KMS-11 (cell line): ENCODE results near the gene CAP1.
A peak's percentile ranks its signal among the peaks of the same experiment; 100 is the strongest.

Experiments used
- H2AFZ ChIP-seq: fragments of 200-600 bp; sonication (generic); 2 replicates; pipeline ENCODE4 v1.6.1; 2016; ENCODE audit warnings: antibody characterized with exemption, mixed run types, low read depth
- H3K27ac ChIP-seq: fragments of 200-600 bp; sonication (generic); 2 replicates; pipeline ENCODE4 v1.6.1; 2016; ENCODE audit warnings: mild to moderate bottlenecking, mixed run types
- H3K27me3 ChIP-seq: fragments of 200-600 bp; sonication (generic); 2 replicates; pipeline ENCODE4 v1.6.1; 2017; ENCODE audit warnings: mild to moderate bottlenecking, low read depth, mixed run types, moderate library complexity; ENCODE audit not compliant: insufficient read depth
- H3K36me3 ChIP-seq: fragments of 200-600 bp; sonication (generic); 2 replicates; pipeline ENCODE4 v1.6.1; 2017; ENCODE audit warnings: mild to moderate bottlenecking, mixed run types; ENCODE audit not compliant: insufficient read depth
- H3K4me1 ChIP-seq: fragments of 200-600 bp; sonication (generic); 2 replicates; pipeline ENCODE4 v1.6.1; 2016; ENCODE audit warnings: mild to moderate bottlenecking, low read depth, mixed run types; ENCODE audit not compliant: poor library complexity, severe bottlenecking
- H3K4me2 ChIP-seq: fragments of 200-600 bp; sonication (generic); 2 replicates; pipeline ENCODE4 v1.7.0; 2016; ENCODE audit warnings: mild to moderate bottlenecking, mixed run types
- H3K4me3 ChIP-seq: fragments of 200-600 bp; sonication (generic); IDR thresholded peaks from 2 replicates; pipeline ENCODE4 v1.6.1; 2017; ENCODE audit warnings: low read depth, low read length, mixed read lengths; ENCODE audit not compliant: insufficient read depth
- H3K79me2 ChIP-seq: fragments of 200-600 bp; sonication (generic); 2 replicates; pipeline ENCODE4 v1.6.1; 2016; ENCODE audit warnings: low read depth, mixed run types; ENCODE audit not compliant: insufficient read depth
- H3K9ac ChIP-seq: fragments of 200-600 bp; sonication (generic); 2 replicates; pipeline ENCODE4 v1.6.1; 2016; ENCODE audit warnings: mild to moderate bottlenecking, mixed run types
- H4K20me1 ChIP-seq: fragments of 200-600 bp; sonication (generic); 2 replicates; pipeline ENCODE4 v1.6.1; 2016; ENCODE audit warnings: mild to moderate bottlenecking, mixed run types; ENCODE audit not compliant: insufficient read depth
- TF ChIP-seq, protein P1 (sequence below): fragments of 200-600 bp; sonication (generic); conservative IDR thresholded peaks from 2 replicates; pipeline ENCODE4 v1.6.1; 2017; ENCODE audit warnings: low read depth, mild to moderate bottlenecking, antibody characterized with exemption, low read length, moderate library complexity, mixed read lengths

Gene CAP1

DNA sequence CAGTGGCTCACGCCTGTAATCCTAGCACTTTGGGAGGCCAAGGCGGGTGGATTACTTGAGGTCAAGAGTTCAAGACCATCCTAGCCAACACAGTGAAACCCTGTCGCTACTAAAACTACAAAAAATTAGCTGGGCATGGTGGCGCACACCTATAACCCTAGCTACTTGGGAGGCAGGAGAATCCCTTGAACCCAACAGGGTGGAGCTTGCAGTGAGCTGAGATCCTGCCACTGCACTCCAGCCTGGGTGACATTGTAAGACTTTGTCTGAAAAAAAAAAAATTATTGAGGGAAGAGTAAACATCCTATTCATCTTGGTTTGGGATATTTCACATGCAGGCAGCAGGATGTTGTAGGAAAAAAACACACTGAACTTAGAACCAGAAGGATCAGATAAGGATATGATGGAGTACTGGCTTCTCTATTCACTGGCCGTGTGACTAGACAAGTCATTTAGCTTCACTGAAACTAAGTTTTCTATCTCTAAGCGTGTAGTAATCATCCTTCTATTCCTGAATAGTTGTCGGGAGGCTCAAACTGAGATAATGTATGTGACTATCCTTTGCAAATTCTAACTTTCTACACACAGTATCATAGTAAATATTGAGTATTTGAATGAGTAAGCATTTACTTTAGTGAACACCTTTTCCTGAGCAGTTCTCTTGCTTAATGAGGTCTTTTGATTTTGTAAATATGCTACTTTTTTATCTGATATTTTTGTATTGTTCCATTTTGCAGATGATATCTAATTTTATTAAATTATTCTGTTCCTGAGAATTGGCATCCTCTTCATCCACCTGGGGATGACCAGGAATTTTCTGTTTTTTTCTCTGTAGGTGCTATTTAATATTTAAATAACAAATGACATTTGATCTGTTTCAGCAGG lies 18.2 kb downstream of the CAP1 start:
- Histone ChIP-seq H3K9ac (no peak overlapping the region), H3K36me3 (no peaks in the 10 kb centered on the region), H3K4me3 (no peak overlapping the region), H3K4me2 (peak overlapping the region; percentile 7; the same call in 1 of the 2 replicates), H3K4me1 (peaks cover 15% of the 10 kb centered on the region), H4K20me1 (no peaks in the 10 kb centered on the region), H3K27ac (no peak overlapping the region), H3K27me3 (no peaks in the 10 kb centered on the region), H3K79me2 (peaks cover 15% of the 10 kb centered on the region; the same call in 1 of the 2 replicates), H2AFZ (no peak overlapping the region)
- TF ChIP-seq, protein P1, sequence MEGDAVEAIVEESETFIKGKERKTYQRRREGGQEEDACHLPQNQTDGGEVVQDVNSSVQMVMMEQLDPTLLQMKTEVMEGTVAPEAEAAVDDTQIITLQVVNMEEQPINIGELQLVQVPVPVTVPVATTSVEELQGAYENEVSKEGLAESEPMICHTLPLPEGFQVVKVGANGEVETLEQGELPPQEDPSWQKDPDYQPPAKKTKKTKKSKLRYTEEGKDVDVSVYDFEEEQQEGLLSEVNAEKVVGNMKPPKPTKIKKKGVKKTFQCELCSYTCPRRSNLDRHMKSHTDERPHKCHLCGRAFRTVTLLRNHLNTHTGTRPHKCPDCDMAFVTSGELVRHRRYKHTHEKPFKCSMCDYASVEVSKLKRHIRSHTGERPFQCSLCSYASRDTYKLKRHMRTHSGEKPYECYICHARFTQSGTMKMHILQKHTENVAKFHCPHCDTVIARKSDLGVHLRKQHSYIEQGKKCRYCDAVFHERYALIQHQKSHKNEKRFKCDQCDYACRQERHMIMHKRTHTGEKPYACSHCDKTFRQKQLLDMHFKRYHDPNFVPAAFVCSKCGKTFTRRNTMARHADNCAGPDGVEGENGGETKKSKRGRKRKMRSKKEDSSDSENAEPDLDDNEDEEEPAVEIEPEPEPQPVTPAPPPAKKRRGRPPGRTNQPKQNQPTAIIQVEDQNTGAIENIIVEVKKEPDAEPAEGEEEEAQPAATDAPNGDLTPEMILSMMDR = no peak

DNA sequence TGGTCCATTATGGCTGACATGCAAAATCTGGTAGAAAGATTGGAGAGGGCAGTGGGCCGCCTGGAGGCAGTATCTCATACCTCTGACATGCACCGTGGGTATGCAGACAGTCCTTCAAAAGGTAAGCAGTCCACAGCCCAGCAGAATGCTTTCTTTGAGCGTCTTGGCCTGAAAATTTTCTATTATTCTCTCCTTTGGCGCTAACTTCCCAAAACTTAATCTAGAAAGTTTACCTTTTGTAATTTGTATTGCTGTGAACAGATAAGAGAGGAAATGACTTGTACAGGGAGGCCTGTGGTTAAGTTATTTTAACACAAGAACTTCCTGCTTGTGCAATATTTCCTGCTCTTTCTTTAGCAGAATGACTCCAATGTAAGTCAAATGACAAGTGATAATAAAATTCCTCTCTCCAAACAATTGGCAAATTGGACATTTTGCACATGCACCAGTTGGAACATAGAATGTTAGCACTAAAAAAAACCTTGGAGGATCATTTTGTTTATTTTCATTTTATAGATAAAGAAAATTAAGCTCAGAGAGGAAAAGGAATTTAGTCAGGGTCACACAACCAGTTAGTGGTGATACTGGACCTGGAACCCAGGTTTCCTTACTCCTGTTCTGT lies 18.9 kb downstream of the CAP1 start:
- Histone ChIP-seq H3K27ac (no peak overlapping the region), H3K79me2 (peaks cover 12% of the 10 kb centered on the region; the same call in 1 of the 2 replicates), H3K9ac (no peak overlapping the region)

DNA sequence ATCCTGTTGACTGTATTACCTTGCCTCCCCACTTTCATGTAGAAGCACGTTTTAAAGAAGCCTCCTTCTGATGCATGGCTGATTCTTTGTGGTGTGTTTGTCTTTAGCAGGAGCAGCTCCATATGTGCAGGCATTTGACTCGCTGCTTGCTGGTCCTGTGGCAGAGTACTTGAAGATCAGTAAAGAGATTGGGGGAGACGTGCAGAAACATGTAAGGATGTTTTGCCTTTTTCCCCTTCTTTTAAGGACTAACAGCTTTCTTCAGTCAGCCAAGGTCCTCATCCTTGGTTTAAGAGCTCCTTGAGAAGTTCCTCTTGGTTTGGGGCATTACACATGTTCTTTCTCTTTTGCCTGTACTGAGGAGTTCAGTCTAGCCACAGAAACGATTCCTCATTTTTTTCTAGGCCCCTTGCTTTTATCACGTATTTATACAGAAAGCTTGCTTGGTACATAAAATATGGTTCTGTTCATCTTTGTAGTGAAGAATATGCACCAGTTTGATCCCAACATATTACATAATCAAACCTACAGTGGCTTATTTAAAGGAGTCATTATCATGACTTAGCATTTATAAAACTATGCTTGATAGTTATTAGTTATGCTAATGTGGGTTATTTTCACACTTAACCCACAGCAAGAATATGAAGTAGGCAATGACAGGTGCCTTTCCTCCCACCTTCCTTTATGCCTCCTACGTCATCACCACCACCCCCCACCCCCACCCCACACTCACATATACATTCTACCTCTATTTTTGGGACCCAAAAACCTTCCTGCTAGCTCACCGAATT lies 19.6 kb downstream of the CAP1 start:
- Histone ChIP-seq H3K27me3 (no peaks in the 10 kb centered on the region), H2AFZ (no peak overlapping the region), H3K9ac (no peak overlapping the region), H3K4me1 (peaks cover 15% of the 10 kb centered on the region), H4K20me1 (no peaks in the 10 kb centered on the region), H3K79me2 (peaks cover 12% of the 10 kb centered on the region; the same call in 1 of the 2 replicates), H3K27ac (no peak overlapping the region), H3K4me3 (no peak overlapping the region), H3K36me3 (no peaks in the 10 kb centered on the region; the same call in 1 of the 2 replicates), H3K4me2 (no peak overlapping the region)
- TF ChIP-seq, protein P1 = no peak

More for the DNA sequence above, 18.9 kb downstream of the CAP1 start:
- TF ChIP-seq, protein P1 = no peak
- Histone ChIP-seq H3K4me2 (peak overlapping the region; percentile 7; the same call in 1 of the 2 replicates), H3K27me3 (no peaks in the 10 kb centered on the region), H3K36me3 (no peaks in the 10 kb centered on the region), H4K20me1 (no peaks in the 10 kb centered on the region), H3K4me3 (no peak overlapping the region), H3K4me1 (peaks cover 15% of the 10 kb centered on the region), H2AFZ (no peak overlapping the region)

DNA sequence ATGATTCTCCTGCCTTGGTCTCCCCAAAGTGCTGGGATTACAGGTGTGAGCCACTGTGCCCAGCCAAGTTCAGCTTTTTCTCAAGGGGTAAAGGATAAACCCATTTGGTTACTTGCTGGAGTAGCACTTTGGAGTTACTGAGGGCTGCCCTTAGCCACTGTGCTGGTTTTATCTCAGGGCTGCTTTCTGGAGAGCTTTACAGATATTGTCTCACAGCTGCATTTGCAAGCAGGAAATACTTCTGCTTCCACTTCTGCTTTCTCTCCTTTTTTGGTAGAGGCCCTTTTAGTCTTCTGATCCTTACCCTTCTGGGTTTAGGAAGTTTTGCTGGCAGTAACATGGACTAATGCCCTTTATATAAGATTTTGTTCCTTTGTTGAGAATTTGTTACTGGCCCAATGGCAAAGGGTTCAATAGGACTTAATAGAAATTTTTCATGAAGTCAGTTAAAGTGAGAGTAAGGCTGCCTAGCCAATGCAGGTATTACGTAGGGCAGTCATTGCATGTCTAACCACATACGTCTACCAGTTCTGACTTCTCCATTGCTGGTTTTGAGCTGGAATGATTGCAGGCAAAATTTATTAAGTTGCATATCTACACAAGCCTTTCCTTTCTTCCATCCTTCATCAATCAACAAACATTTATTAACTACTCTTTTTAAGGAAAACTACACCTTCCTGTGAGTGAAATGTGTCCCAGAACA lies 24.4 kb downstream of the CAP1 start:
- no peaks in the 10 kb centered on the region for H3K4me1 ChIP-seq
- peaks cover 10% of the 10 kb centered on the region for H3K36me3 ChIP-seq
- H4K20me1 ChIP-seq = no peaks in the 10 kb centered on the region
- H3K9ac ChIP-seq = no peak overlapping the region
- H3K27ac ChIP-seq = no peak overlapping the region
- H3K4me3 ChIP-seq = no peak overlapping the region
- no peaks in the 10 kb centered on the region for H3K27me3 ChIP-seq
- no peak overlapping the region for H2AFZ ChIP-seq
- no peak overlapping the region for H3K4me2 ChIP-seq
- TF ChIP-seq, protein P1 = no peak
- H3K79me2 ChIP-seq = no peaks in the 10 kb centered on the region
